ENCODE measurements around the gene ACOXL.

ACOXL gene

DNA sequence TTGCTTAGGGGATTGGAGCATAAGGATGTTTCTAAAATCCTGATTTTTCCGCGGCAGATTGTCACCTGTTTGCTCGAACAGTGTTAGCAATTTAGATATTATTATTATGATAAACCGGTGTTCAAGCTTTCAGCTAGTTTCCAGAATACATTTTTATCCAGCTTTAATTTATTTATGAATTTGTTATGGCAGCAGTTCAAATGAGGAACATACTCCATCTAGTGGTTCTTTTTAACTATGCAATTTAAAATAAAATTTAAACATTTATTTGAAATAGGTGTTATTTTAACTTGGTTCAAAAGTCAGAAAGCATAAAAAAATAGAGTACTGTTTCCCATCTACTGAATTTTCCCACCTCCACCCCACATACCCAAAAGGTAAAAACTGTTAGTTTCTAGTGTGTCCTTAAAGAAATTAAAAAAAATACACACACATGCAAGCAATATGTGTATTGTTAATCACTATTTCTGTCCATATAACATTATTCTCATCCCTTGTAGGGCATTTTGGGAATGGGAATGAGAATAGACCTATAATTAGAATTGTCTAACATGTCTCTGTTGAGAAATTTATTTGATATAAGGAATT, 23.2 kb downstream of the ACOXL start:
- DNase-seq: no peak

DNA sequence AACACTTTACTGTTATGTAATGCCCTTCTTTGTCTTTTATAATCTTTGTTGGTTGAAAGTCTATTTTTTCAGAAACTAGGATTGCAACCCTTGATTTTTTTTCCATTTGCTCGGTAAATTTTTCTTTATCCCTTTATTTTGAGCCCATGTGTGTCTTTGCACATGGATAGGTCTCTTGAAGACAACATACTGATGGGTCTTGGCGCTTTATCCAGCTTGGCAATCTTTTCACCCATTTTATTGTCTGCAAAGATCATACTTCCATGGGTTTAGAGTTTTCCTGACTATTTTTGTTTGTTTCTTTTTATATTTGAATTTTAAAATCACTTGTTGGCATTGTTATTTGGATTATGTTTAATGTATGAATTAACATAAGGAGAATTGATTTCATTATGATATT, 27.0 kb downstream of the ACOXL start:
- no peak for DNase-seq

DNA sequence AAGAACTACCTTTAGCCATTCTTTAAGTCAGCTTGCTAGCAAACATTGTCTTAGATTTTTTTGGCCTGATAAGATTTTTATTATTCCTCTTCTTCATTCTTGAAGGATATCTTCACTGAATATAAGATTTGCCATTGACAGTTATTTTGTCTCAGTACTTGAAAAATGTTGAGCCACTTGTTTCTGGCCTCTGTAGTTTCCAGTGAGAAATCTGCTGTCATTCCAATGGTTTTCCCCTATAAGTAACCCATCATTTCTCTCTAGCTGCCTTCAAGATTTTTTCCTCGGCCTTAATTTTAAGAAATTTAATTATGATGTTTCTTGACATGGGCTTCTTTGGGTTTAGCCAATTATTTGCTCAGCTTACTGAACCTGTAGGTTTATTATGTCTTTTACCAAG, 32.6 kb downstream of the ACOXL start:
- DNase-seq: no peak

DNA sequence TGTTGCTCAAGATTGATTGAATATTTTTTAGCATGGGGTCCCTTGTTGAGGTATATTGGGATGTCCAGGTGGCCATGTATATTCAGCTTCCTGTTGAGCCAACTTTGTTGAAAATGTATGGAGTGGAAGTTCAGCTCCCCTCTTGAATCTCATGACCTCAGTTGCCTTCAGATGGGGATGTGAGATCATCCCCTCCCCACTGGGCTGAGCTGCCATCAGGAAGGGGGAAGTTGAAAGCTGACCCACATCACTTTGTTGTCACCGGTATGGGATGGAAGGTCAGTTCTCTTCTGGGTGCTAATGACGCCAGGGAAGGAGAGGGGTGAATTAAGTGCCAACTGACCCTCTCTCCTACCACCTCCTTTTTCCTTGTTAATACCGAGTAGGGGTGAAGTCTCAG, 33.9 kb downstream of the ACOXL start:
- DNase-seq: no peak

DNA sequence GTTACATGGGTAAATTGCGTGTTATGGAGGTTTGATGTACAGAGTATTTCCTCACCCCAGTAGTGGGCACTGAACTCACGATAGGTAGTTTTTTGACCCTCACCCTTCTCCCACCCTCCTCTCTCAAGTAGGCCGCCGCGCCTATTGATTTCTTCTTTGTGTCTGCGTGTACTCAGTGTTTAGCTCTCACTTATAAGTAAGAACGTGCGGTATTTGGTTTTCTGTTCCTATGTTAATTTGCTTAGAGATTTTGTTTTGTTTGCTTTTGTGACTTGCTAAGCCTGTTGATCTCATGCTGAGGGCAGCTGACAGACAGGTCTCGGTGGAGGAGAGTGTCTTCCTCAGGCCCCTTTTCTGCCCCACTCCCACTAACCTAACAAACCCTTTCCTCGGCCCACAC, 36.2 kb downstream of the ACOXL start:
- no peak for DNase-seq

DNA sequence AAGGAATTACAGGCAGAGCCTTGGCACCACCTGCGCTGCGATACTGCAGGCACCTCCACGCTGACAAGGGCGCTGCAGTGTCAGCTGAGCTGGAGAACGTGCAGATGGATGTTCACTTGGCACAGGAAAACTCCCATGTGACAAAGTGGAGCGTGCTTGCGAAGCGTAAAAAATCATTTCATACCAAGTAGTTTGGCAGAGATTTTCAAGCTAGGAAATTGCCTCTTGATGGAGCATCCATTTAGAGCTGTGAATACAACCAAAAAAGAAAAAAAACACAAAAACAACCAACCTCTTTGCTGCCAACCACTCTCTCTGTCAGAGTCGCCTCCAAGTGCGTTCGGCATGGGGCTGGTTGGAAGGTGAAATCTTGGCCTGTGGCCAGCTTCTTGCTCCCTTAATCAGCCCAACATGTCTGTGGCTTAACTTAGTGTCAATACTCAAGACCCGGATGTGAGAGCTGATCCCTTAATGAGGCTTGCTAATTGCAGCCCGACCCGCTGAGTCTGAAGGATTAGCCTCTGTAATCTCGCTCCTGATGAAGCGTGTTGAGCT, 38.1 kb downstream of the ACOXL start:
- DNase-seq: no peak

DNA sequence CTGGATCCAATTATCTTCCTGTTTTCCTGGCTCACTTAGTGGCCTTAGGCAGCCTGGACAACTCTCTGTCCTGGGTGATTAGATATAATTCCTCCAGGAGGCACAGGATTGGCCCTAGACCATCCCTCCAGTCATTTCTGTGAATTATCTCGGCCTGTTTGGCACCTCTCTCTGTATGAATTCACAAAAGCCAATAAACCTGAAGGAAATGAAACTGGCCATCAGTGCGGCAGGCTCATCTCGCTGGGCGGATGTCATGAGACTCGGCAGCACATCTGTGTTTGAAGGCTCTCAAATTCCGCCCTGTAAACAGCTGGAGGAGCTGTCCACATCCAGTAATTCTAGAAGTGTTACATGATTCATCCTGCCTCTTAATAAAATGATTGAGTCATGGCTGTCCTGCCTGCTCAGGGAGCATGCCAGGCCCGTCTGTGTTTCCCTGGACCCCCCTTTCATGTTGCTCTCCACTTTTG, 38.6 kb downstream of the ACOXL start:
- no peak for DNase-seq

DNA sequence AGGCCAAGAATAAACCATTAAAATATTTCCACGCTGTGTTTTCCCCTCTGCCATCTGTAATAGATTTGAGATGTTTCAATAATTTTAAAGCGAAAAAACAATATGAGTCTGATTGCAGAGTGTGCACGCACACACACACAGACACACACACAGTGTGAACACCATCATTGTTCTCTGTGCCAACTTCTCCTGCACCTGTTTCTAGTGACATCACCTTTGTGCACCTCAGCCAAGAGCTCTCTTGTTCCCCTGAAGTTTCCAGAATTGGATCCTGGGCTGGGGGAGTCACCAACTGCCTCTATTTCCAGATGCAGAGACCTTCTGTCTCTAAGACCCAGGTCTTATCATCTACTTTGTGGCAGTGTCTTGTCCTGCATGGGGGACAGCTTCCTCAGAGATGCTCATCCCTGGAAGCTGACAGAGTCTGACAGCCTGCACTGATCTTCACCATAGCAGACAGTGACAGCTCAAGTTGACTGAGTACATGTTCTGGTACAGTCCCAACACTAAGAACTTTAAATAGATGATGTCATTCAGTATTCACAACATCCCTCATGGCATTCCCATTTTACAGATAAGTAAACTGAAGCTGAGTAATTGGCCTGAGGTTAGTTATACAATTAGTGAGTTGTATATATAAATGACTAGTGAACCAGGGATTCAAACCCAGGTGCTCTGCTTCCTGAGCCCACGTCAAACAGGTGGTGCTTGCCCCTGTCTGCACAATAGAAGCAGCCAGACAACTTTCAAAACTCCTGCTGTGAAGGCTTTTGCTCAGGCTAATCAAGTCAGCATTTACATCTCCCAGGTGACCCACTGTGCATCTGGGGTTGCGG, 39.4 kb downstream of the ACOXL start:
- DNase-seq: no peak

DNA sequence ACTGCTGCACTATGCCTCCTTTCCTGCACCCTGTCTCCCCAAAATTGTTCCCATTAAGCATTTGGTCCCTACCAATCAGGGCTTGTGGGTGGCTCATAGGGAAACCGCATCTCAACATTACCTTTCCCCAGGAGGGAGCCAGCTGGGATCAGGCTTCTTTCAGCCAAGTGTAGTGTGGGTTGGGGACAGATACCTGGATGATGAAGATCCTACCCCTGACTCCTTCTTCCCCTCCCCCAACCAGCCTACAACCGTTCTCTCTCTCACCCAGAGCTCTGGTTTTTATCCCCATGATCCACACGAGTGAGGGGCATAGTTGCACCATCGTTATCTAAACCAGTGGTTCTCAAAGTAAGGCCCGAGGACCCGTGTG, 40.0 kb downstream of the ACOXL start:
- no peak for DNase-seq

DNA sequence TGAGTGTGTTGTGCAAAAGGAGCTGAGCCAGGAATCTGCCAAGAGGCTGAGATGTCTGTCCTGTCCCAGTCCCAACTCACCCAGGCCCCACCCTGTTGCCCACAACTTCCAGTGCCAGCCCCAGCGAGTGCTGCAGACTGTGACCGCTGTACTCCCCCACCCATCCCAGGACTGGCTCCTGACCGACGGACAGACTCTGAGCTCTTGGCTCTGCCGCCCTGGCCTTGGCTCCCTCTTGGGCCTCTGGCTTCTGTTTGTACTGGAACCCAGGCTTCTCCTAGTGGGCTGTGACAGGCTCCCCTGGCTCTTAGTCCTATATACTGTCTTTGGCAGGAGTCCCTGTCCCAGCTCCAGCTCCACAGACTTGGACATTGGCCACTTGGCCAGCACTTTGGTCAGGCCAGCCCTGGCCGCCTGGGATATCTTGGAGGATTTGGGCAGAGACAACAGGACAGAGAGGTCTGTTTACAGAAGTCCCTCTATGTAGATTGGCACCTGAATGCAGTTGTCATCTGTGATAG, 41.1 kb downstream of the ACOXL start:
- DNase-seq: no peak

DNA sequence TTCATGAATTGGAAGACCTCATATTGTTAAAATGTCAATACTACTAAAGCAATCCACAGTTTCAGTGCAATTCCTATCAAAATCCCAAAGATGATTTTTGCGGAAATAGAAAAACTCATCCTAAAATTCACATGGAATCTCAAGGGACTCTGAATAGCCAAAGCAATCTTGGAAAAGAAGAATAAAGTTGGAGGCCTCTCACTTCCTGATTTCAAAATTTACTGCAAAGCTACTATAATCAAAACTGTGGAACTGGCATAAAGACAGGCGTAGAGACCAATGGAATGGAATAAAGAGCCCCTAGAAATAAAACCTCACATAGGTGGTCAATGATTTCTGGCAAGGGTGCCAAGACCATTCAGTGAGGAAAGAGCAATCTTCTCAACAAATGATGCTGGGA, 42.3 kb downstream of the ACOXL start:
- DNase-seq: no peak

DNA sequence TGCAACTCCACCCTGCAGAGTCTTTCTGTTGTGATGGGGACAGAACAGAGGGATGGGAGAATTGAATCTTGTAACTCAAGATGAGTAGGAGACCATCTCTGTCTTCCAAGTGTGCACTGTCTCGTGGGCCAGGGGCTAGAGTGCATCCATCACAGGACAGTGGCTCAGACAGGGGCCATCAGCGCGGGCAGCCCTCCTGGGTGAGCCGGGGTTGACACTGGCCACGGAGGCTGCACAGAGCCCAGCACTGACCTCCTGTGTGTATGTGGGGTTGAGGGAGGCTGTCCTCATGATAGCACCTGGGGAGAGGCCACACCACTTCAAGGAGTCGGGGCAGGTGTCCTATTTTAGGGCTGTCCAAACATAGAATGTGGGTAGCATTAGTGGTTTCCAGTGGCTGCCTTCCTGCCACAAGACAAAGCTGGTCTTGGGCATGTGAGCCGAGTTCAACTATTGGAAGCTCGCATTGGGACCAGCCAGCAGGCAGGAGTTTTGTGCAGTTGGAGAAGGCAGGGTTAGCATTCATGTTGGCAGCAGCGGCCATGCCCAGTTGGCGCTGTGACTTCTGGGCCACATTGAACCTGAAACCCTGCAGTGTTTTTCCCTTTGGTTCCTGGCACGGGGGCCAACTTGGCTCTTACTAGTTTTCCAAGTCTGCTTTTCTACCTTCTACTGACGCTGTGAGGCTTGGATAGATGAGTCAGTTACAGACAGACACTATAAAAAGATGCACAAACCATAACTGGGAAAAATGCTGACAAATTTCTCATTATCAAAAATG, 45.3 kb downstream of the ACOXL start:
- DNase-seq: no peak

DNA sequence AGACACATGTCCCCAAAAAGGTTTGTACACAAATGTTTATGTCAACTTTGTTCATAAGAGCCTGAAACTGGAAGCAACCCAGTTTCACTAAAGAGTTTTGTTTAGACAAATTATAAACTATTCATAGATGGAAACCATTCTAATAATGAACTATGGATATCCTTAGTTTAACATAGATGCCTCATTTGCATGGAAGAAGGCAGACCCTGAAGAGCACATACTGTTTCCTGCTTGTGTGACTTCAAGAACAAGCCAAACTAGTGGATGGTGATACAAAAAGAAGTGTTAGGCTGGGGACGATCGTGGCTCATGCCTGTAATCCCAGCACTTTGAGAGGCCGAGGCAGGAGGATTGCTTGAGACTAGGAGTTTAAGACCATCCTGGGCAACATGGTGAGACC, 48.1 kb downstream of the ACOXL start:
- DNase-seq: no peak

DNA sequence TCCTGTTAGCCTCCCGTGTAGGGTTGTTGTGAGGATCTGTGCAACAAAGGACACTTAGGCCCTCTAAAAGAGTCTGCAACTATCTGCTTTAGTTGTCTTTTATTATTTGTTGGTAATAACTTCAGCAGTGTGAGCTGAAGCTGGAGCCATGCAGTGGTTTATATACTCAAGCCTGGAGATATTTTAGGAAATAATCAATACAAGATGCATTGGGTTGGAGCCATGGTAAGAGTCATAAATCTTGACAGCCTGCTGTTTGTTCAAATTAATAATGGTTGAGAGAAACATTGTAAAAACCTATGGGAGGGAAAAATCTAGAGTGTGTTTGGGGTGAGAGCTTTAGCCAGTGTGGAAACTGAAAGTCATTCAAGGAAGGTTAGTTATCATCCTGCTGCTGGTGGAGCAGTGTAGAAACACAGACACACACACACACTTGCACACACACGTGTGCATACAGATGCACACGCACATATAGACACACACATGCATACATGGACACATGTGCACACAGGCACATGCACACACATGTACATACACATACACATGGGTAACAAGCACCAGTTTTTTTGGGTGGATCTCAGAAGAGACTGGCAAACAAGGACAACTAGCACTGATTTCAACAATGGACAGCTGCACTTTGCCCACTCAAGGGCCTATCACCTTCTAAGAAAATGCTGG, 51.0 kb downstream of the ACOXL start:
- no peak for DNase-seq

DNA sequence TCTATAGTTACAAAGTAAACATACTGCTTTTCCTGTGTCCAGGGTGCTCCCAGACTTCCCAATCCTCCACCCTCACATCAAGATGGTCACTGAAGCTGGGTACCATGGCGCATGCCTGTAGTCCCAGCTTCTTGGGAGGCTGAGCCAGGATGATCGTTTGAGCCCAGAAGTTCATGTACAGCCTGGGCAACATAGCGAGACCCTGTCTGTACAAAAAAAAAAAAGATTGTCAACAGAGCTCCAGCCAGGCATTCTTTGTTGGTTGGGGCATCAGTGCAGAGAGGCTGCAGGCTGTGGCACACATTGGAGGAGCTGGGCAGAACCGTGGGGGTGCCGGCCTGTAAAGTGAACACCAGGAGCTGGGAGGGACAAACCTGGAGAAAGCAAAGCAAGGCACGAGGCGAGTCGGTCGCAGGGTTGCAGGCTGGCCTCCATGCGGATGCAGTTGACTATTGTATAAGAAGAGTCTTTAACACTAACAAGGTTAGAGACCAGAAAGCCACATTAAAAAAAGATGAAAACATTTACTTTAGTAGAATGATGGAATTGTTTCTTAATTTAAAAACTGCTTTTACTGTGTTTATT, 51.8 kb downstream of the ACOXL start:
- DNase-seq: no peak

DNA sequence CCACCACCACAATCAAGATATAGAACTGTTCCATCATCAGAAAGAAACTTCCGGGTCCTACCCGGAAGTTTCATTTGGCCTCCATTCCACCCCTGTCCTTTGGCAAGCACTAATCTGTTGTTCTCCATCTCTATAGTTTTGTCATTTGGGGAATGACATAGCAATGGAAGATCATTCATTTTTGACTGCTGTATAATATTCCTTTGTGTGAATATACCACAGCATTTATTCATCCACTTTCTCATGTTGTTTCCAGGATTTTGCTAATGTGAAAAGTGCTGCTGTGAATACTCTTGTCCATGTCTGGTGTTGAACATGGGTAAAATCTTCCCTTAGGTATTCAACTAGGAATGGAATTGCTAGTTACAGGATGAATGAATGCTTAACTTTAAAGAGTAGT, 53.1 kb downstream of the ACOXL start:
- DNase-seq: no peak

DNA sequence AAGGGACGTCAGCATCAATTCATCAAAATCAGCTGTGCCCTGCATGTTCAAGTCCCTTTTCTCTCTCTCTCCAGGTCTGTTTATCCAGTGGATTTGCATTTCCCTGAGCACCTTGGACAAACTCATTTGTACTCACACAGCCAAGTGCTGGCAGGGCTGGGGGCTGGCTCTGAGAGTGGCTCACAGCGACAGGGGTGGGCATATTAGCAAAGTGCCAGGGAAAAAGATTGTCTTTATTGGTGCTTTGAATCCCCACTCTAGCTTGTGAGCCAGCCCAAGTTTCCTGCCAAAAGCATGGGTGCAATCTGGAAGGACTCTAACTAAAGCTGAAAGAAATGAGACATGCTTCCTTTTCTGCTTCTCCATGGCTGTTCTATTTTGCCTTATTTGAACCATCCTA, 56.6 kb downstream of the ACOXL start:
- no peak for DNase-seq

DNA sequence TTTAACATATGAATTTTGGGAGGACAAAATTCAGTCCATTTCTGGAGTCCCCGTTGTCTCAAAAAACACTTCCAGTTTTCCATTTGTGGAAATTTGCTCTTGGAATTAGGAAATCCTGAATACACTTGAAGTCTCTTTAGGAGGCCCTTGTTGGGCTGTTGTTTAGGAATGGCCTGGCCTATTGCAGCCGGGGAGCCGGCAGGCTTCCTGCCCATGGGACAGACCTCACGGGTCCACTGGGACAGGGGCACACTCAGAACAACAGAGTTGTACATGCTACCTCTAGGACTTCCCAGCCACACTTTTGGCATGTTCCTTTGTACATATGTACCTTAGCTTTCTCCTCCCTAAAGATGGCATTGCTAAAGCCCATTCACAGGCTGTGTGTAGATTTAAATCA, 57.3 kb downstream of the ACOXL start:
- DNase-seq: no peak

DNA sequence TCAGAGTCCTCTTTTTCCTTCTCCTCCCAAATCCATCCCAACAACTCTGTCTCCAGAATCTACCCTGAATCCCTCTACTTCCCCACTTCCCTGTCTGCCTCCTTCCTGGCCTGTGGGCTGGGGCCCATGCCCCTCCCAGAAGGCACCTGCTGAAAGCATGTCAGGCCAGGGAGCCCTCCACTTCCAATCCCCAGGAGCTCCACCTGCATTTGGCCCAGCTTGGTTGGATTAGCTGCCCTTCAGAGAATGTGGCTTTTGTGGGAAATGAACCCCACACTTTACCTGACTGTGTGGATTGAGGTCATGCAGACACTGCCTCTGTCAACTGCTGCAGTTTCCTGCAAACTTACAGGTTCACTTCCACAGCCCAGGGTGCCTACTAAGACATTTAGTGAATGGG, 58.5 kb downstream of the ACOXL start:
- peak in 1 of 5 experiments; percentile 14 for DNase-seq

DNA sequence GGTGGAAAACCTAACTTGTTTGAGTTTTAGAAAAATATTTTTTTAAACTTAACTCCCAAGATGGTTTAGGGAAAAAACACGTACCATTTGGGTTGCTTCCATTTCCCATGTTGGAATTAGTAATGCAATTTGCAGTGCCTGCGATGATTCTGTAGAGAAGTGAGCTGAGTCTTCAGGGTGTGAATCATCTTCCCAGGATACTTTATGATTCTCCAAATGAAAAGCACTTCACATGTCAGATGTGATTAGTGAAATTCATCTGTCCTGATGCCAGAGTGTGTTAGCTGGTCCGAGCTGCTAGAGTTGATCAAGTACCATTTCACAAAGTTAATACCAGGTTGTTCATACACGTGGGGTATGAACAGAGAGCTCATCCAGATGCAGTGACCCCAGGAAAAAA, 59.1 kb downstream of the ACOXL start:
- DNase-seq: no peak

DNA sequence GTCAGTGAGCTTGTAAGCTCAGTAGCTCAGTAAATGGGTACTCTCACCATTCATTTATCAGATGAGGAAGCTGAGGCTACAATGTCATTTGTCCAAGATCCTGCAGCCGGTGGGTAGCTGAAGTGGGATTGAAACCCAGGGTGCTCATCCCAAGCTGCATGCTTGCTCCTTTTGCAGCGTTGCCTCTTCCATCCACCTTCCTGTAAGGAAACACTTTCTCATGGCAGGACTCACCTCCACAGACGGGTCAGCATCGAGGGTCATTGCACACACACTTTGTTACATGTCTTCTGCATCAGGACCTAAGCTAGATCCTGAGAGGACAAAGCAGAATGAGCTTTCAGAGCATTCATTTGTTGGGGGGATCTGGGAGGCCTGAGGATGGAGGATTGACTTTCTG, 60.7 kb downstream of the ACOXL start:
- no peak for DNase-seq

DNA sequence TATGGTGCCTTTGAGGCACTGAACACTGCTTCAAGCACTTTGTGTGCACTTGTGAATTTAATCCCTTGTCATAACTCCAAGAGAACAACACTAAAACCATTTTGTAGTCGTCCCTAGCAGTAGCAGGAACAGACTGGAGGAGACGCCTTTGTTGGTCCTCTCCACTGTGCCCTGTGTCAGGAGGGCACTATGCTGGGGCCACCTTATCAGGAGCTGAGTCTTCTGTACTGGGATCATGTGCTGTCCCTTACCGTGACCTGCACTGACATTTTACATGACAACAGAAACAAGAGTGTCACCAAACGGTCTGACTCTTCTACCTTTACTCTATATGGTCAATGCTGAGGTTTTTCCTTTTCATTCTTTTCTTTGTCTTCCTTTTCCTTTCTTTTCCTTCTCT, 62.0 kb downstream of the ACOXL start:
- DNase-seq: no peak
